Activated CD4-positive, alpha-beta T cell treated with anti-CD3 and anti-CD28 coated beads, Interleukin-10, Interleukin-2, amounts not matched to agents 100 ng/mL and 50 ng/mL, durations not matched to agents 16 hours and 8 hours (primary cell): Measurements from ENCODE around the gene VGLL4.
A peak's percentile ranks its signal among the peaks of the same experiment; 100 is the strongest.

Experiments
- DNase-seq: peaks from one replicate; pipeline ENCODE4 v3.0.0-alpha.2; 2020

Gene VGLL4

DNA sequence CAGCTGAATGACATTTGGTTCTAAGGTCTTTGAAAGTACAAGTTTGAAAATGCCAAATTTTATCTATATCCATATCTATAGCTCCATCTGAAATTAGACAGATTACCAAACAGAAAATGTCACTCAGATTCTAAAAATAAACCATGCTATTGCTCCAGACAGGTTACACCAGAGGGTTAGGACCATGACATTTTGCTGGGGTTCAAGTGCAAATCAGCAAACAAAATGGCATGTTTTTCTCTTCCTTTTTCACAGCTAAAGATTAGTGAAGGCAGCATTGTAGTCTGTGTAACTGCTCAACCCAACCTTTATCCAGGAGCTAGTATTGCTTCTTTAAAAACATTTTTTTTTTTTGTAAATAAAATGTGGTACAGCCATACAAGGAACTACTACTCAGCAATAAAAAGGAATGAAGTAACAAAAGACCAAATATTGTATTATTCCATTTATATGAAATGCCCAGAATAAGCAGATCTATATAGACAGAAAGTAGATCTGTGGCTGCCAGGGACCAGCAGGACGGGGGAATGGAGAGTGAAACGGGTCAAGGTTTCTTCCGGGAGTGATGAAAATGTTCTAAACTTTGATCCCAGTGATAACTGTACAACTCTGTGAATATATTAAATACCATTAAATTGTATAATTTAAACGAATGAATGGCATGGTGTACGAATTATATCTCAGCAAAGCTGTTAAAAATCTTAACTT lies 18.2 kb downstream of the VGLL4 start:
- DNase-seq, result no peak

- peak; percentile 56 for DNase-seq
Observed at GRCh38 chr3:11624704-11625375, 18.9 kb downstream of the VGLL4 start.

- peak; percentile 95 for DNase-seq
Observed at GRCh38 chr3:11624161-11624560, 19.6 kb downstream of the VGLL4 start.

GRCh38 chr3:11622586-11623550 lies 20.8 kb downstream of the VGLL4 start:
- DNase-seq, result no peak

GRCh38 chr3:11621077-11621476 lies 22.6 kb downstream of the VGLL4 start:
- no peak for DNase-seq

GRCh38 chr3:11619946-11620652 lies 23.6 kb downstream of the VGLL4 start:
- DNase-seq, result no peak

GRCh38 chr3:11619461-11619860 lies 24.3 kb downstream of the VGLL4 start:
- DNase-seq, result no peak

DNA sequence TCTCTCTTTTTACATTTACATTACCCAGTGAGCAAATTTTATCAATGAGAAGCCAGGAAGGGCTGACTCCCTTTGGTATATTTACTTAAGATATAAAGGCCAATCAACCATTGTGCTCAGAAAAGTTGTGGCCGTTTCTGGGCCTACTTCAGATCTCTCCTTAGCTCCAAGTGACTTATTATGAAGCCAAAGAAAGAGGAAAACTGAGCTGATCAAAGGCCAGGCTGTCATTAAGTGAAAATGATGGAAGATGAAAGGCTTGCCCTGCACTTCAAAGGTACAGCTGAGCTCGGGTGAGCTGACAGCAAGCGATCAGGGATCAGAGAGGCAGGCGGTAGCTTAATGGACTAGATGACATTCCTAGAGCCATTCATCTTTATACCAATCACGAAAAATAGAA lies 24.8 kb downstream of the VGLL4 start:
- no peak for DNase-seq

DNA sequence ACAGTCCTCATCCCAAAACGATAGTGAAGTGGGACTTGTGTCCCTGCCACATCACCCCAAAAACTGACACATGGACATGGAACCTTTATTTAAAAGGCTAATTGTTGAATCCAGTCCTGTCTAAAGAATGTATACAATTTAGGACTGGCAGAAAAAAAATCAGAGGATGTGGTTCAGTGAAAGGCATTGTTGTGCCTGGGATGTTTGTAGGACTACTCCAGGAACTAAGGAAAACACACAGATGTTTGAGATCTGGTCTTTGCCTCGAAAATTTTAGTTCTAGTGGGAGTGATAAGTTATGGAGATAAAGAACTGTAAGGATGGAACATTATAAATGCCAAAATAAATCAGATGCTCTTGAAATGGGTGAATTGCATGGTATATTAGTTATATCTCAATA lies 27.2 kb downstream of the VGLL4 start:
- DNase-seq, result no peak

DNA sequence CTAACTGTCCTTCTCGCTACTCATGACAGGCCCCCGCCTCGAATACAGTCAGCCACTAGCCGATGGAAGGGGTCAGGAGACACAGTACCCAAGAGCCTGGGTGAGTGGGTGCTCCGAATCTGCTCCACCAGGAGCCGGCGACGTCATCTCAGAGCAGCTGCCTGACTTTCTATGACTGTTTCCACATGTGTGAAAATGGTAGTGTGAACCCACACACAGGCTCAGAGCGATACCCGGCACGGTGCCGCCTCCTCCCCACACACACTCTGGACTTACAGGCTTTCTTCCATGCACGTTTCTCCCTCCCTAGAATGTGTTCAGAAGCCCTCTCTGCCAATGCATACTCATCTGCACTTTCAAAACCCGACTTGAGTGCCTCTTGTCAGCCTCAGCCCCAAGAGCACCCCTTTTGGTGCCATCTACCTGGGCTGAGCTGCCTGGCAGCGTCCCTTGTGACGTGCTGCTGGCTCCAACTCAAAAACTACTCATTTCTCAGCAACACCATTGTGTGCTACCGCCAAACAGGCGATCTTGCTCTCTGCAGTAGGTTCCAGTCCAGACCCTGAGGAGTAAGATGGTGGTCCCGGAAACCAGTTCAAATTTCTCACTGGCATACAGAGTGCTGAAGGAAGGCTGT lies 29.7 kb downstream of the VGLL4 start:
- no peak for DNase-seq

DNA sequence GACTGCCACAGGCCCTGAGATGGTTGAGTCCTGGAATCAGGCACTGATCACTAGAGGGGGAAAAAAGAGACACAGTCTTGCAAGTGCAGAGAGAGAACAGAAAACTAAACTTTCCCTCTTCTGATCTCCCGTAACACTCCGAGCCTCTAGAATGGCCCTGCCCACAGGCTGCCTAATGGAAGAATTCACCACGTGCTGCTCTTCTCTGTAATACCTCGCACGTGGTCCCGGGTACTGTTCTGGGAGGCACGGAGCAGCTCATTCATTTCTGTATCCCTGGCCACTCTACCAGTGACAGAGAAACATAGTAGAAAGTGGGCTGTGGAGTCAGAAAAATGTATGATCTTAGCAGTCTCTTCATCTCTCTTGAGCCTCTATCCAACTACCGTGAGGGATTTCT lies 30.4 kb downstream of the VGLL4 start:
- no peak for DNase-seq

DNA sequence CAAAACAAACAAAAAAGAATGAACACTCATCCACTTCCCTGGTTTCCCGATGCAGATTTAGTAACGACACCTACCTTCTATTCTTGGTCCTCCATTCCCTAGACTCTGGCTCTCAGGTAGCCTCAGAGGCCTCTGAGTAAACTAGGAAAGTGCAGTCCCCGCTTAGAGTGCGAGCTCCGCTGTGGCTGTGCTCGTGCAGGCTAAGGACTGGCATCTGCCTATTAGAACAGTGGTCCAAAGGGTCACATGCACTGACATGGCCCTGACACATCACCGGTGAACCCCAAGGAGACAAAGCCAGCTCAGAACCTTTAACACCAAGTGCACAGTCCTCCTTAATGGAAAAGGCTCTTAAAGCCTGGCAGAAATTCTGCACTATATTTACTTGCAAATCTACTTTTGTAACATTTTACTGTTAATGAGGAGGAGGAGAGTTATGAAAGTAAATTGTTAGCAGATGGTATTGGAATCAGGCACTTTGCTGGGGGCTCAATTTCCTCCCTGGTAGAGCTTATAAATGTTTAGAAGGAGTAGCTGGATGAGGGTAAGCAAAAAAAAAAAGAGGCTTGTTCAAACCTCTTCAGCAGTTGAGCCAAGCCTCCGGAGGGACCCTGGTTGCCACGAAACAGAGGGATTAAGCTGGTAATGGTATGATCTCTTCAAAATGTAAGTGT lies 31.1 kb downstream of the VGLL4 start:
- DNase-seq, result no peak

- DNase-seq, result no peak
Observed at GRCh38 chr3:11611341-11611799, 32.3 kb downstream of the VGLL4 start.

DNA sequence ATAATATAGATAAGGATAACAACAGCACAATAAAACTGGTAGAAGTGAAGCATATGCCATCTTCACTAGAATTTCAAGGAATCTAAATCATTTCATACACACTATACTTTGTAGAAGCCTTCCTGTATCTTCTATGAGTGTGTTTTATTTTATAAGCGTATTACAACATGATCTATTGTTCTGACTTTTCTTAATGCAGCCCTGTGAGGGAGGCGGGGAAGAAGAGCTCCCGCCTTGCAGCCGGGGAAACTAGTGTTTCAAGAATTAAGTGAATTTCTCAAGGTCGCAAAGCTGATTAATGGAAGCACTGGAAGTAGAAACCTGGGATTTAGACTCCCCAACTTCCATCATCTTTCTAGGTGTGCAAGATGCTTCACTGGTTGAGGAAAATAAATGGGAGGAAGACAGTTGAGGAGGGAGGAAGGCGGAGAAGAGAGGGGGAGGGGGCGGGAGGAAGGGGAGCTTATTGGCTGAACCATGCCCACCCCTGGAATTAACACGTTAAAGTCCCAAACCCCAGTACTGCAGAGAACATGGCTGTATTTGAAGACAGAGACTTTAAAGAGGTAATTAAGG lies 32.9 kb downstream of the VGLL4 start:
- DNase-seq, result no peak

DNA sequence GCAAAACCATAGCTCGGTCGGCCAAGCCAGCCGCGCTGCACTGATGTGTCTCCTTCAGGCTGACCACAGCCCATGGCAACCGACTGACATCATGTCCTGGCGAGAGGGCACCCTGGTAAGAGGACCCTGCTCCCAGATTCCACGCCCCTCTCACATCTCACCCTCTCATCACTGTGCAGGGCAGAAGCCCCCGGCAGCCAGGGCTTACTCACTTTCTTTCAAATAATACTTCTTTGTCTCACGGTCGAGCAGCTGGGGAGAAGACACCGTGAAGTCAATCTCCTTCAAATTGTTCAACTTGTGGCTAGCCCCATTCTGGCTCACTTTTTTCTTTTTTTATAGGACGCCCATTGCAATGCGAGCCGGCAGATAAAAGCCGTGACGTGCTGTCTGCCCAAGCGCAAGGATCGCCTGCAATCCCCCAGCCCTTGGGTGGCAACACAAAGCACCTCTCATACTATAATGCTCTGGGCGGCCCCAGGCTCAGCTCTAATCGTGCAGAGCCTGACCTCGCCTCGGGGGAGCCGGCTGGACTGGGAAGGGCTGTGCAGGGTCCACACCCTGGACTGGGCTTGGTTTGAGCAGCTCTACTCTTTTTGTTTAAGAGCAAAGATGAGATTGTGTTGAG lies 33.6 kb downstream of the VGLL4 start:
- DNase-seq, result no peak

DNA sequence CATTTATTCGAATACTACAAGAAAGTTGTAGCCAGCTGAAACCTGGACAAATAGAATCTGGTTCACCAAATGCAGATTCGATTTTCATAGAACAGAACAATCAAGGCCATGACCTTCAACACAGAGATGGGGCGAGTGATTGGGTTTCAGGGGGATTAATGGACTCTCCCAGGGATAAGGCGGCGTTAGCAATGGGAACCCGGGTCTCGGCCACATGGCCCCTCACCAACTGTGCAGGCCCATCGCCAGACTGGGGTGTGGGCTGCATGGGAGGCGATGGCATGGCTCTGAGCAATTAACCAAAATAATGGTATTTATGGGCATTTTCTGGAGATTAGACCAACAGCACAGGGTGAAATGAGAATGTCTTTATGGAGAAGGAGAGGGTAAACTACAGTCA lies 34.2 kb downstream of the VGLL4 start:
- DNase-seq, result no peak

GRCh38 chr3:11607816-11608215 lies 35.9 kb downstream of the VGLL4 start:
- no peak for DNase-seq

DNA sequence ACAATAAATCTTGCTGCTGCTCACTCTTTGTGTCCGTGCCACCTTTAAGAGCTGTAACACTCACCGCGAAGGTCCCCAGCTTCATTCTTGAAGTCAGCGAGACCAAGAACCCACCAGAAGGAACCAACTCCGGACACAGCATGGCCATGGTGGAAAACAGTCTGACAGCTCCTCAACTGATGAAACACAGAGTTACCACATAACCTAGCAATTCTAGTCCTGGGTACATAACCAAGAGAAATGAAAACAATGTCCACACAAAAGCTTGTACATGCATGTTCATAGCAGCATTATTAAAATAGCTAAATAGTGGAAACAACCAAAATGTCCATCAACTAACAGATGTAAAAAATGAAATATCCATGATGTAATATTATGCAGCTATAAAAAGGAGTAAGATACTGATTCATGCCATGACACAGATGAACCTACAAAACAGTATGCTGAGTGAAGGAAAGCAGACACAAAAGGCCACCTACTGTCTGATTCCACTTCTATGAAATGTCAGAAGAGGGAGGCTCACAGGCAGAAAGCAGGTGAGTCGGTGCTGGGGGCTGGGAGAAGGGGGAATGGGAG lies 36.8 kb downstream of the VGLL4 start:
- DNase-seq, result no peak

GRCh38 chr3:11606090-11606784 lies 37.5 kb downstream of the VGLL4 start:
- no peak for DNase-seq

- no peak for DNase-seq
Observed at GRCh38 chr3:11605398-11605797, 38.3 kb downstream of the VGLL4 start.
